ENCODE results near the gene ACSF2. TPM values are rescaled to one million over a fixed set of nuclear protein-coding genes. Genes with fewer than 3 reads are reported as not detected.

ACSF2 gene
- total RNA-seq, 1 donor from 2014 or later: 28.2 TPM

DNA sequence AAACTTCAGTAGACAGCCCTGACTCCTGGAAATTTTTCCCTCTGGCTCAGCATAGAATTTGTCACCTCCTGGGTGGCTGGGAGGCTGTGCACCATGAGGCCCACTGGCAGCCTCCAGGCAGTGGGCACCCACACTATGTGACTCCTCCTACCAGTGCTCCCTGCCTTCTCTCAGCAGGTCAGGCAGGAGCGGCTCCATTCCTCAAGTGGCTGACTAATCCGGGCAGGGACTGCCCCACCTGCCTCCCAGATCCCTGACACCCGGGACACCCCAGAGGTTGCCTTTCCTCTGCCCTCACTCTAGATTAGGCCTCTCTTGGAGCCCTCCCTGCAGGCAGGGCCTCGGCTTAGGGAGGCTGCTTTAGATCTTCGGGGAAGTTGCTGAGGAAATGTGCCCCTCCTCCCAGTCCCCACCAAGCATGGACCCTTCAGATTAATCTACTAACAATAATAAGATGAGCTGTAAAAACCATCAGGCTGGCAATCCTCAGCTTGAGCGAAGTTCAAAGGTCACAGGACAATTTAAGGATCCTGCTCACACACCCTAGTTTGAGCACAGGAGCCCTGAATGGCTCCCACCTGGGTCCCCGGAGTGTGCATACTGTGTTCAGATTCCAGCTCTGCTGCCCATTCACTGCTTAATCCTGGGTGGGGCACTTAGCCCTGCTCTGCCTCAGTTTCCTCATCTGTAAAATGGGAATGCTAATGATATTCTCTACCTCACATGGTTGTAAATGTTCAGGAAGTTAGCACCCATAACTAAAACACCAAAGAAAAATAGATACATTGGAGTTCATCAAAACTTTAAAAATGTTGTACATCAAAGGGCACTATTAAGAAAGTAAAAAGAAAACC is 72.2 kb downstream of the ACSF2 start:
- DNase-seq (ENCODE audit: low spot score): no peak
- Mint-ChIP-seq H3K27ac (no peak overlapping the region), H3K4me1 (ENCODE audit: low read depth) (peaks cover 3% of the 10 kb centered on the region), H3K4me3 (ENCODE audit: low read depth) (no peak overlapping the region), H3K27me3 (ENCODE audit: low read depth) (peaks cover 2% of the 10 kb centered on the region), H3K36me3 (ENCODE audit: low read depth) (no peaks in the 10 kb centered on the region), H3K9me3 (no peaks in the 10 kb centered on the region)
- intact Hi-C loops (cut with micrococcal nuclease): no loop called here

DNA sequence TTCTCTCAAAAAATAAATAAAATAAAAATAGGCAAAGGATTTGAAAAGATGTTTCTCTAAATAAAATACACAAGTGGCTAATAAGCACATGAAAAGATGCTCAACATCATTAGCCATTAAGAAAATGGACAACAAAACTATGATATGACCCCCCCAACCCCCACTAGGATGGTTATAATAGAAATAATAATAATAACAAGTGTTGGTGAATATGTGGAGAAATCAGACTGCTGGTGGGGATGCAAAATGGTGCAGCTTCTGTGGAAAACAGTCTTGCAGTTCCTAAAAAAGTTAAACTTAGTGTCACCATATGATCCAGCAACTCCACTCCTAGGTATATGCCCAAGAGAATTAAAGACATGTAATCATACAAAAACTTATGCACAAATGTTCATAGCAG is 73.3 kb downstream of the ACSF2 start:
- no peak overlapping the region for H3K27ac Mint-ChIP-seq
- H3K4me1 Mint-ChIP-seq (ENCODE audit: low read depth): peaks cover 9% of the 10 kb centered on the region
- H3K4me3 Mint-ChIP-seq (ENCODE audit: low read depth): no peak overlapping the region
- H3K27me3 Mint-ChIP-seq (ENCODE audit: low read depth): no peaks in the 10 kb centered on the region
- no peaks in the 10 kb centered on the region for H3K36me3 Mint-ChIP-seq (ENCODE audit: low read depth)
- no peaks in the 10 kb centered on the region for H3K9me3 Mint-ChIP-seq
- intact Hi-C loops (cut with micrococcal nuclease): no loop called here
- DNase-seq (ENCODE audit: low spot score): no peak

DNA sequence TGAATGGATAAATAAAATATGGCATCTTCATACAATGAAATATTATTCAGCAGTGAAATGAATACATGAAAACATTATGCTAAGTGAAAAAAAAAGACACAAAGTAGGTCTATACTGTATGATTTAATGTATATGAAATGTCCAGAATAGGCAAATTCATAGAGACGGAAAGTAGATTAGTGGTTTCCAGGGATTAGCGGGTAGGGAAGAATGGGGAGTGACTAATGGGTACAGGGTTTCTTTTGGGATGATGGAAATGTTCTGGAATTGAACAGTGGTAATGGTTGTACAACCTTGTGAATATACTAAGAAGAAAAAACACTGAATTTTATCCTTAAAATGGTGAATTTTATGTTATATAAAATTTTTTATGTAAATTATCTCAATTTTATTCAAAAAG is 73.7 kb downstream of the ACSF2 start:
- Mint-ChIP-seq H3K4me1 (ENCODE audit: low read depth) (peaks cover 12% of the 10 kb centered on the region), H3K4me3 (ENCODE audit: low read depth) (no peak overlapping the region), H3K9me3 (no peaks in the 10 kb centered on the region), H3K27ac (no peak overlapping the region), H3K36me3 (ENCODE audit: low read depth) (no peaks in the 10 kb centered on the region), H3K27me3 (ENCODE audit: low read depth) (no peaks in the 10 kb centered on the region)
- DNase-seq (ENCODE audit: low spot score): no peak
- intact Hi-C loops (cut with micrococcal nuclease): no loop called here

DNA sequence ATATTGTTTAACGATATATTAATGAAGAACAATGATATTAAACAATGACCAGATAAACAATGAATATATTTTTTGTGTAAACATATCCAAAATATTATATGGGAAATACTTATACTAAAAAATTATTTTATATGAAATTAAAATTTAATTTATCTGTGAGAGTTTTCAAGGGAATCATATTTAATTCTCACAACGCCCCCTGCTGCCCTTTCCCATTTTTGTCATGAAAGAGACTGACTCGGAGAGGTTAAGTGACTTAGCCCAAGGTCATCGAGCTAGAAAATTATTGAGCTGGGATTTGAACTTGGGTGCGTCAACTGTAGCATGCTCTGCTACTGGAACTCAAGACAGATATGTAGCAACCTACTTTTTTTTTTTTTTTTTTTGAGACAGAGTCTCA is 75.0 kb downstream of the ACSF2 start:
- intact Hi-C loops (cut with micrococcal nuclease): no loop called here
- no peak overlapping the region for H3K4me3 Mint-ChIP-seq (ENCODE audit: low read depth)
- H3K36me3 Mint-ChIP-seq (ENCODE audit: low read depth): no peaks in the 10 kb centered on the region
- H3K4me1 Mint-ChIP-seq (ENCODE audit: low read depth): peaks cover 13% of the 10 kb centered on the region
- H3K27ac Mint-ChIP-seq: no peak overlapping the region
- DNase-seq (ENCODE audit: low spot score): no peak
- no peaks in the 10 kb centered on the region for H3K9me3 Mint-ChIP-seq
- no peaks in the 10 kb centered on the region for H3K27me3 Mint-ChIP-seq (ENCODE audit: low read depth)

DNA sequence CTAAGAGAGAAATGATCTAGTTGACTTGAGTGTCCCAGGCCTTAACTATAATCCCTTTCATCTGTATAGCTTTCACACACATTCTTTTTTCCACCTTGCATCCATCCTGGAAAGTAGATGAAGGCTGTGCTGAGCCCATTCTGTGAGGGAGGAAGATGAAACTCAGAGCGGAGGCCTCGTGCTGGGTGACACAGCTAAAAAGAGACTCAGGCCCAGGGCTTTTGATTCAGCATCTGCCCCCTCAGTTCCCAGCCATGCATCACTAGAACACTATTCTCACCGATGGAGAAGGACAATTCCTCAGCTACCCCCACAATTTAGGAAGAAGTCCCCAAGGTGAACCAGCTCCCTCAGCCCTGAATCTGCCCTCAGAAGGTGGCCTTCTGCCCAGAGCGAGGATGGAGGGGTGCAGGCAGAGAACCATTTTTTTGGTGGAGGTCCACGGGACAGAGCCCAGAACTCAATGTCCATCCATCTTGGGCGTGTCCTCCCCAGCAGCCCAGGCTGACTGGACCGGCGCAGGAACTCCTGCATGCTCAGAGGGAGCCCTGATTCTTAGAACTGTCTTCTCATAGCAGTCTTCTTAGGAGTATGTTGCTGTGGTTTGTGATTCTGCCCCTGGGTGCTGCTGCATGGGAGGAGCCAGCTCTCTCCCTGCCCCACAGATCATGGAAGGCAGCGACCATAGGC is 76.4 kb downstream of the ACSF2 start:
- intact Hi-C loops (cut with micrococcal nuclease): no loop called here
- Mint-ChIP-seq H3K27ac (no peak overlapping the region), H3K4me1 (ENCODE audit: low read depth) (peaks cover 14% of the 10 kb centered on the region)

DNA sequence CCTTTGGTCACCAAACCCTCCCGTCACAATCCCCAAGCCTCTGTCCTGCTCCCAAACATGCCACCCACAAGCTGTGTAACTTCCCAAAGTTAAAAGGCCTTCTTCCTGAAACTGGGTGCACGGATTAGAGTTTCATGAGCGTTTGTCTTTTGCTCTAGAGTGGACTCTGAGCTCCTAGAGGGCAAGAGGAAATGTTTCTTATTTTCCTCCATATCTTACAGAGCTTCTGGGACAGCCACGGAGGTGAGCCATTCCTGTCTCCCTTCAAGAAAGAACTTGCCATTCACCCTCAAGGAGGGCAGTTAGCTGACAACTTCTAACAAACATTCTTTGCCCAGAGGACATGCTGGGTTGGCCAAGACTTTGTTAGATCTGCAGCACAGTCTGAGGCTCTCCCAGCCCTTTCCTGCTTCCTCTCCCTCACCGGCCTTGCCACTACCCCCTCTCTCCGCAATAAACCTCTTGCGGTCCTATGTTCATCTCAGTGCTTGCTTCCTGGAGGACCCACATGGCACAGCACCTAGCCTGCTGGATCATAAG is 79.6 kb downstream of the ACSF2 start:
- no peaks in the 10 kb centered on the region for H3K9me3 Mint-ChIP-seq
- intact Hi-C loops (cut with micrococcal nuclease): no loop called here
- H3K4me1 Mint-ChIP-seq (ENCODE audit: low read depth): peaks cover 35% of the 10 kb centered on the region
- no peak overlapping the region for H3K4me3 Mint-ChIP-seq (ENCODE audit: low read depth)
- no peak overlapping the region for H3K27ac Mint-ChIP-seq
- no peak for DNase-seq (ENCODE audit: low spot score)
- H3K36me3 Mint-ChIP-seq (ENCODE audit: low read depth): no peaks in the 10 kb centered on the region
- H3K27me3 Mint-ChIP-seq (ENCODE audit: low read depth): no peaks in the 10 kb centered on the region

More for the DNA sequence above, 76.4 kb downstream of the ACSF2 start:
- Mint-ChIP-seq H3K9me3 (no peaks in the 10 kb centered on the region), H3K27me3 (ENCODE audit: low read depth) (no peaks in the 10 kb centered on the region), H3K36me3 (ENCODE audit: low read depth) (no peaks in the 10 kb centered on the region), H3K4me3 (ENCODE audit: low read depth) (no peak overlapping the region)
- DNase-seq (ENCODE audit: low spot score): no peak

DNA sequence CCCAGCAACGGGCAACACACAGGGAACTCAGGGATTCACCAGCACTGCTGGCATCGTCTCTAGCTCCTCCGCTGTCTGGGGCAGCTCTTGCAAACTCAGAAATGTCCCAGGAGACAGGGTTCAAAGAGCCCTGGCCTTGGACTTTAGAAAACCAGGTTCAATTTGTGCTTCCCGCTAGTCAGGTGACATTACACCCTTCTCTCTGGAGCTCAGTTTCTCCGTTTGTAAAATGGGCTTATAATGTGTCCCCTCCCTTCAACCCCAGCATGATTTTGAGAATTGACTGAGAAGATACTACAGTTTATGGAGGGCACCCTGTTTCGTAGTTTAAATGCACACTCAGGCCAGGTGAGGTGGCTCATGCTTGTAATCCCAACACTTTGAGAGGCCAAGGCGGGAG is 80.3 kb downstream of the ACSF2 start:
- Mint-ChIP-seq H3K4me3 (ENCODE audit: low read depth) (no peak overlapping the region), H3K36me3 (ENCODE audit: low read depth) (no peaks in the 10 kb centered on the region), H3K27me3 (ENCODE audit: low read depth) (no peaks in the 10 kb centered on the region), H3K9me3 (no peaks in the 10 kb centered on the region), H3K27ac (no peak overlapping the region), H3K4me1 (ENCODE audit: low read depth) (peaks cover 42% of the 10 kb centered on the region)
- no peak for DNase-seq (ENCODE audit: low spot score)
- intact Hi-C loops (cut with micrococcal nuclease): no loop called here

DNA sequence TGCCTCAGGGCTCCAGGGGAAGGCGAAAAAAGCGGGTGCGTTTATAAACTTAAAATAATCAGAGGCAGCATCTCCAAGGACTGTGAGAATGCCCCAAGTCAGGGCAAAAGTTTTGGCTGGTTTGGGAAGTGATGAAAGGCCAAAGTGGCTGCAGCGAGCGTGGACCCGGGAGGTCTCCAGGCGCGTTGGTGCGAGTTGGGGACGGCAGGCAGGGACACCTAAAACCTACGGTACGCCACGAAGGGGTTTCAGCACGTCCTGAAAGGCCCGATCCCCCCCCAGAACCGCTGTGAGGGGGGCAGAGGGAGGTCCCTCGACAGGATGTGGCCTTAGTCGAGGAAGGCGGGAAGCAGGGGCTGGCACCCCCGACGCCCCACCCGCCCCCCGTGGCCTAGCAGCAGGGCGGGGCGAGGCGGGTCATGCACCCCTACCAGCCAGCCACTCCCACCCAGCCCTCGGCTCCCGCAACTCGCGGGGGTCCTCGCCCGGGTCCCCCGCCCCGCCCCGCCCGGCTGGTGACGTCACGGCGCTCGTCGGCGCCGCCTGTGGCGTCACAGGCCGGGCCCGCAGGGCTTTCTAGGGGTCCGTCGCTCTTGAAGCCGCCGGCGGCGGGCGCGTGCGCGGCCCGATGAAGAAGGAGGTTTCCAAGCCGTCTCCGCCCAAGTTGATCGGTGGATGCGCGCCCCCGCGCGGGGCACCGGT is 82.0 kb downstream of the ACSF2 start, which contains the start of gene MYCBPAP:
MYCBPAP (plus strand) TSS at position 569 of the 702 bp plus-strand sequence. CDS start 236 bp downstream, outside the sequence.
- peaks cover 49% of the 10 kb centered on the region for H3K4me1 Mint-ChIP-seq (ENCODE audit: low read depth)

DNA sequence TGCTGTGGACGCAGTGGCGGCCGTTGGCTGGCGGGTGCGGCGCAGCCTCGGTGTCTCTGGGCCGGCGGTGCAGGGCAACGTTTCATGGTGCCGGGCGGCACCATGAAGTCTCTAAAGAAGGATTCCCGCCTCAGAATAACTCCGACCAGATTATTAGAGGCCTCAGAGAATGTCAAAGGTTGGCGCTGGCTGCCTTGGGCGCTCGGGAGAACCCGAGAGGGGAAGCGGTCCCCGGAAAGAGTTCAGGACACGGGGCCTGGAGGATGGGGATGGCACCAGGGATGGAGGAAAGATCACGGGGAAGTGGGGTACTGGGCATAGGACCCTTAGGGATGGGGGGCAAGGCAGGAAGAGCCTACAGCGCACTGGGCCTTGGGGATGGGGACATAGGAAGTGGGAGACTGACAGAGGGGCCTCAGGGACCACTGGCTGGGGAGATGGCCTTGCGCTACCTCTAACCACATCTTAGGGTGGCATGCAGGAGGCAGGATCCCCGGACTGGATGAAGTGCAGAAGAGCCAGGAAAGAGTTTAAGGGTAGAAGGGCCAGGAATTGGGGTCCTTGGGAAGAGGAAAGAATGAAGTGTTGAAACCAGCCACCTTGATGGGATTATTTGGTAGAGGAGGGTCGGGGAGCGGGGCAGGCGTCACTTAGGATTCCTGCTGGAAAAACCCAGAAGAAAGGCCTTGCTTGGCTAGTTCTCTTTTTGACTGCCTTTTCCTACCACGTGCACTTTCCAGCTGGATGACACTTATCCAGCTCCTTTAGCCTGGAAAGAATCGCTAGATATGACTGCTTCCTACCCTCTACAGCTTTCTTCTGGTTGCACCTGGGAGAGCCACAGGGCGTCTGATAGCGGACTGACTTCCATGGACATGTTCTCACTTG is 82.8 kb downstream of the ACSF2 start:
- H3K9me3 Mint-ChIP-seq: no peaks in the 10 kb centered on the region
- peaks cover 46% of the 10 kb centered on the region for H3K4me1 Mint-ChIP-seq (ENCODE audit: low read depth)

More for the DNA sequence above, 82.0 kb downstream of the ACSF2 start, which contains the start of gene MYCBPAP:
- Mint-ChIP-seq H3K36me3 (ENCODE audit: low read depth) (no peaks in the 10 kb centered on the region), H3K4me3 (ENCODE audit: low read depth) (peak within 1 kb of the TSS; percentile 90), H3K9me3 (no peaks in the 10 kb centered on the region), H3K27me3 (ENCODE audit: low read depth) (no peaks in the 10 kb centered on the region), H3K27ac (peak within 1 kb of the TSS; percentile 90)
- DNase-seq (ENCODE audit: low spot score): peak; percentile 79
- intact Hi-C loops (cut with micrococcal nuclease): loop anchor here (2.0 kb wide), 1 partner anchor 29 kb away; the partner anchor contains the start of gene RSAD1

DNA sequence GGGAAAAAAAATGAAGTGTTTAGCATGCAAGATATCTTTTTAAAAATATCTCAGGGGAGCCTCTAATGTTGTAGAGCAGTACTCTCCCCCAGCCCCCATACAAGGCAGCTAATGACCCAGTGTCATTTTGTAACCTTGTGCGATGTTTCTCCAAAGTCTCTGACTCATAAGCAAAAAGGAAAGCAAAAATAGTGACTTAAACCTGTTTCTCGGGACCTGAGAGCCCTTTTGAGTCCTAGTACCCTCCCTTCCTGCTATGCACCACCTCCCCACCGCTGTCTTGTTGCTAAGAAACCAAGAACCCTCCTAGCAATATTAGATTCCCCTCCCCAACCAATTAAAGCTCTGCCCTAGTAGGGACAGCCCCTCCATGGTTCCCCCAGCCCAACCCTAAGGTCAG is 85.0 kb downstream of the ACSF2 start:
- Mint-ChIP-seq H3K9me3 (no peaks in the 10 kb centered on the region), H3K4me1 (ENCODE audit: low read depth) (peaks cover 39% of the 10 kb centered on the region), H3K36me3 (ENCODE audit: low read depth) (no peaks in the 10 kb centered on the region), H3K27me3 (ENCODE audit: low read depth) (no peaks in the 10 kb centered on the region), H3K27ac (peak overlapping the region; percentile 84), H3K4me3 (ENCODE audit: low read depth) (no peak overlapping the region)
- intact Hi-C loops (cut with micrococcal nuclease): loop anchor here (2.0 kb wide), 1 partner anchor 32 kb away; no protein-coding TSS in a partner anchor
- peak; percentile 66 for DNase-seq (ENCODE audit: low spot score)

More for the DNA sequence above, 82.8 kb downstream of the ACSF2 start:
- Mint-ChIP-seq H3K27me3 (ENCODE audit: low read depth) (no peaks in the 10 kb centered on the region), H3K4me3 (ENCODE audit: low read depth) (peak overlapping the region; percentile 90), H3K27ac (peak overlapping the region; percentile 85), H3K36me3 (ENCODE audit: low read depth) (no peaks in the 10 kb centered on the region)
- intact Hi-C loops (cut with micrococcal nuclease): loop anchor here (2.0 kb wide), 1 partner anchor 30 kb away; the partner anchor contains the start of gene RSAD1
- no peak for DNase-seq (ENCODE audit: low spot score)

DNA sequence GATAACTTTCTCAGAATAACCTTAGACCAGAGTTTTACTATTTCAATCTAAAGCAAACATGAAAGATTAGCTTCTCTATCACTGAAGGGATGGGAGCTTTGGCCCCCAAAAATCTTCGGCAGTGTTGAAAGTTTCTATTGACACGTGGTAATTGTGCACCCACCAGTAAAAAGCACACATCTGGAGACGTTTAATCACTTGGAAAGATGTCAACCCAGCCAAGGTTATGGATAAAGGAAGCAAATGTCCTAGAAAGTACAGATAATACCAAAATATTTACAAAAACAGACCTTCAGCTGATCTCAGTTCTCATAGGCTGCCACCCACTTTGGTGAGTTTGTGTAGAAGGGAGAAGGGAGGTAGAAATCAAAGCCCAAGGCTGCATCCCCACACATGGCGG is 87.5 kb downstream of the ACSF2 start:
- H3K9me3 Mint-ChIP-seq: no peaks in the 10 kb centered on the region
- intact Hi-C loops (cut with micrococcal nuclease): no loop called here
- no peak overlapping the region for H3K27ac Mint-ChIP-seq
- peaks cover 40% of the 10 kb centered on the region for H3K4me1 Mint-ChIP-seq (ENCODE audit: low read depth)
- no peaks in the 10 kb centered on the region for H3K27me3 Mint-ChIP-seq (ENCODE audit: low read depth)
- no peaks in the 10 kb centered on the region for H3K36me3 Mint-ChIP-seq (ENCODE audit: low read depth)
- DNase-seq (ENCODE audit: low spot score): no peak
- no peak overlapping the region for H3K4me3 Mint-ChIP-seq (ENCODE audit: low read depth)

DNA sequence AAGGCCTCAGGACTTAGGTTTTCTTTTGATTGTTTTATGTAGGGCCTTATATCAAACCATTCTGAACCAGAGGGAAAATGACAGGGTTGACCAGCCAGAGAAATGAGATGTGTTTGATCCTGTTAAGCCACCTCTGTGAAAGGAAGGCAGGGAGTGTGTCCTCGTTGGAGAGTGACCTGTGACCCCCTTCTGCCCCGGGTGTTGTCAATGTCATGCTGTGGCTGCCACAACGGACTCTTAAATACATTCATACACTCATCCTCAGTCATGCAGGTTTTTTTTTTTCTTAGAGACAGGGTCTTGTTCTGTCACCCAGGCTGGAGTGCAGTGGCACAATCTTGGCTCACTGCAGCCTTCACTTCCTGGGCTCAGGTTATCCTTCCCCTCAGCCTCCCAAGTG is 88.4 kb downstream of the ACSF2 start:
- H3K9me3 Mint-ChIP-seq: no peaks in the 10 kb centered on the region
- H3K27ac Mint-ChIP-seq: no peak overlapping the region
- H3K4me3 Mint-ChIP-seq (ENCODE audit: low read depth): no peak overlapping the region
- DNase-seq (ENCODE audit: low spot score): no peak
- intact Hi-C loops (cut with micrococcal nuclease): no loop called here
- H3K27me3 Mint-ChIP-seq (ENCODE audit: low read depth): no peaks in the 10 kb centered on the region
- peaks cover 32% of the 10 kb centered on the region for H3K4me1 Mint-ChIP-seq (ENCODE audit: low read depth)
- no peaks in the 10 kb centered on the region for H3K36me3 Mint-ChIP-seq (ENCODE audit: low read depth)
